HG03196 (cell line): ENCODE measurements around the gene SUCLA2.
"Not testable (repeated sequence)": the region's sequence is repeated elsewhere in the genome, so short reads cannot be mapped to it uniquely, and the experiment has no call there.

Experiments
- ATAC-seq: cut with Tn5 transposase; IDR thresholded peaks from one replicate; pipeline ENCODE4 v1.9.1; 2021; ENCODE audit not compliant: unreplicated experiment

Gene SUCLA2

GRCh38 chr13:47997384-47997783 is 3.7 kb downstream of the SUCLA2 start:
- ATAC-seq, result no peak

- no peak for ATAC-seq
Observed at GRCh38 chr13:47991859-47992258, 9.2 kb downstream of the SUCLA2 start.

GRCh38 chr13:47990920-47991466 is 10.1 kb downstream of the SUCLA2 start:
- no peak for ATAC-seq

- no peak for ATAC-seq
Observed at GRCh38 chr13:47990427-47990826, 10.6 kb downstream of the SUCLA2 start.

GRCh38 chr13:47983070-47983469 is 18.0 kb downstream of the SUCLA2 start:
- no peak for ATAC-seq

- no peak for ATAC-seq
Observed at GRCh38 chr13:47976325-47976724, 24.7 kb downstream of the SUCLA2 start.

GRCh38 chr13:47964863-47965262 is 36.2 kb downstream of the SUCLA2 start:
- no peak for ATAC-seq

GRCh38 chr13:47962237-47962636 is 38.8 kb downstream of the SUCLA2 start:
- ATAC-seq, result no peak

GRCh38 chr13:47959468-47960247 is 41.4 kb downstream of the SUCLA2 start:
- ATAC-seq, result no peak

GRCh38 chr13:47957073-47957472 is 44.0 kb downstream of the SUCLA2 start:
- ATAC-seq, result no peak

GRCh38 chr13:47955836-47956235 is 45.2 kb downstream of the SUCLA2 start:
- no peak for ATAC-seq

GRCh38 chr13:47949799-47950198 is 51.3 kb downstream of the SUCLA2 start:
- ATAC-seq, result no peak

GRCh38 chr13:47945738-47946137 is 55.3 kb downstream of the SUCLA2 start:
- ATAC-seq, result no peak

- not testable (repeated sequence) for ATAC-seq
Observed at GRCh38 chr13:47945146-47945545, 55.9 kb downstream of the SUCLA2 start.

- ATAC-seq, result no peak
Observed at GRCh38 chr13:47934371-47934770, 66.7 kb downstream of the SUCLA2 start.

- no peak for ATAC-seq
Observed at GRCh38 chr13:47932950-47933923, 67.8 kb downstream of the SUCLA2 start.

- no peak for ATAC-seq
Observed at GRCh38 chr13:47930649-47931165, 70.4 kb downstream of the SUCLA2 start.

- no peak for ATAC-seq
Observed at GRCh38 chr13:47929156-47929555, 71.9 kb downstream of the SUCLA2 start.

GRCh38 chr13:47917022-47917574 is 84.0 kb downstream of the SUCLA2 start:
- no peak for ATAC-seq

GRCh38 chr13:47908197-47908902 is 92.7 kb downstream of the SUCLA2 start:
- ATAC-seq, result no peak
